ENCODE measurements around the gene CXCR2.
A peak's percentile ranks its signal among the peaks of the same experiment; 100 is the strongest.
"Not testable (repeated sequence)": the region's sequence is repeated elsewhere in the genome, so short reads cannot be mapped to it uniquely, and the experiment has no call there.

The CXCR2 gene

GRCh38 chr2:218130822-218131221 is 5.0 kb downstream of the CXCR2 start:
- FAIRE-seq = no peak

DNA sequence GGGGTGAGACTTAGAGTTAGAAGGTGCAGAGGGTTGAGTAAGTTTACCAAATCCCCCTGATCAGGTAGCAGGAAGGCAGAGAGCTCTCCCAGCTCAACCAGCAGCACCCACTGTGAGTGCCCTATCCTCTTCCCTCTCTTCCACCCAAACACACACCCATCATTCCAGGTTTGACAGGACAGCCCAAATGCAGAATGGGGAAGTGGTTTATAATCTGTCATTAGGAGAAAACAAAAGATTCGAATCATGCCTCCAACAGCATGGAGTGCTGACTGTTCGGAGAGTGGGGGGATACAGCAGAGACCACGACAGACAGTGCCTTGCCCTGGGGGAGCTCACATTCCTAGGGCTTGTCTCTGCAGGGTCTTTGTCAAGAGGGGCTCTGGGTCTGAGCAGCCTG is 11.7 kb downstream of the CXCR2 start:
- no peak for FAIRE-seq

DNA sequence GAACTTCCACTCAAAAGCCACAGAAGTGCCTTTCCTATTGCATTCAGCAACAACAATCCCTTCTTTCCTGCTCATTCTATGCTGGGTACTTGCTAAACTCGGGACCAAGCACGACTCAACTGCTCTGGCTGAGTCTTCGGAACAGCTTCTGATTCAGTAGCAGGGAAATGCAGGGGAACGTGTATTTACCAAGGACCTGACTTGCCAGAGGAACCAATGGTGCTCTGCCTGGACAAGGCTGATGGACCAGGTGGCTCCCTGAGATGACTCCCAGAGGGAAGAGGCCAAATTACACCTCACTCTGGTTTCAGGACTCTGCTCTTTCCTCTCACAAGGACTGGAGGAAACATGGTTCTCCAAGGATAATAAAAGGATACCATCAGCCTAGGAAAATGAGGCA is 12.2 kb downstream of the CXCR2 start:
- FAIRE-seq = no peak

GRCh38 chr2:218145124-218145523 is 19.3 kb downstream of the CXCR2 start:
- FAIRE-seq = no peak

DNA sequence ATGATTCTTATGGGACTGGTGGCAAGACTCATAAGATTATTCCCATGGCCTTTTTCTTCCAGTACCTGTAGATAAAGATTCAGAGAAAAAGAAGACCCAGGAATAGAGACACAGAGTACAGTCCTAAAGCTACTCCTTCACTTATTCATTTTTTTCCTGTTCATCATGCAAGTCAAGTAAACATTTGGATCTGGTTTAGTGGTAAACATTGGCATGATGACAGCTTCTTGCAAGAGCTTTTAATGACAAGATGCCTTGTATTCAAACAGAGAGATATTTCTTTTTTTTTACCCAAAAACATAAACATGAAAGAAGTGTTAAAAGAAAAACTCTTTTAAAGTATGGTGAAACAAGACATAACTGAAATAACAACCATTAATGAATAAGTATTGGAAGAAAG is 20.2 kb downstream of the CXCR2 start:
- FAIRE-seq = no peak

DNA sequence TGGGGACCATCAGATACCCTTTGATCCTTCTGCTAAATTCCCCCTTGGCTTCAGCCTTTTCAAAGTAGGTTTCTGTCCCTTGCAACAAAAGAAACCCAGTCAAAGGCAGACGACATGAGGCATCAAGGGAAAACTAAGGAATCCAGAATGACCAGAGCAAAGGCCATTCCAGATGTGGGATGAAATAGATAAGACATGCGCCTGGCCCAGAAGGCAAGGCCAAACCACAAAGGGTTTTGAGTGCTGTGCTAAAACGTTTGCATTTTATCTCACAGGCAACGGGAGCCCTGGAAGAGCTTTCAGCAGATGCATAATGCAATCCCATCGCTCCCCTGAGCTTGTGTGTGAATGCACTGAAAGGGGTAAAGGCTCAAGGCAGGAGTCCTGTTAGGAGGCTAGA is 23.3 kb downstream of the CXCR2 start:
- FAIRE-seq = no peak

DNA sequence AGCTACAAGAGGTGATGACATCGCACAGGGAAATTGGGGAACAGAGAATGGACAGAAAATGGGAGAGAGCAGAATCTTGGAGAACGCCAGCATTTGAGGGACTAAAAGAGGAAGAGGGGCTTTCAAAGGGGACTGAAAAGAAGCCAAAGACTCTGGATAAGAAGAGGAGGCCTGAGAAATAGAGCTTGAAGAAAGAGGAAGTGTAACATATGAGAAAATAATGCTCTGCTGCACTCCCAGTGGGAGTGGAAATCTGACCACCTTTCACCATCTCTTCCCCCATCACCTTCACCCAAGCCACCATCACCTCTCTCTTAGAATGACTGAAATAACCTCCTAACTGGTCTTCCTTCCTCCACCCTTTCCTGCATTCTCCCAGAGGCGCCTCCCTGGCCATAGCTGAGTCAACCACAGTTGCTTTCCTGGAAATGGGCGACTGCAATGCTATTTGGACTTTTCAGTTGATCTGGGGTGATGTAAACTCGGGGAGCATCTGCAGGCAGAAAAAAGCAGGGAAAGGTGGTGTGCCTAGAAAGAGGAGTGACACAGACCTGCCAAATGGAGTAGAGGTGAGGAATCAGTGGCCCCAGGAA is 24.1 kb downstream of the CXCR2 start:
- no peak for FAIRE-seq

DNA sequence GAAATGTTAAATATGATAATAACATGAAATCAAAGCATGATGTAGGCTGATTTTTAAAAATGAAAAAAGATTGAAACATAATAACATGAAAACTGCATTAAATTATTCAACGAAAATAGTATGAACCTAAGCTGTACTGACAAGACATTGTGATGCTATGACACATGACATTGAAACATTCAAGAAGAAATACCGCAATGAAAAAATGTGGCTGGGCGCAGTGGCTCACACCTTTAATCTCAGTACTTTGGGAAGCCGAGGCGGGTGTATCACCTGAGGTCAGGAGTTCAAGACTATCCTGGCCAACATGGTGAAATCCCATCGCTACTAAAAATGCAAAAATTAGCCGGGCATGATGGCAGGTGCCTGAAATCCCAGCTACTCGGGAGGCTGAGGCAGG is 26.3 kb downstream of the CXCR2 start:
- FAIRE-seq = no peak

DNA sequence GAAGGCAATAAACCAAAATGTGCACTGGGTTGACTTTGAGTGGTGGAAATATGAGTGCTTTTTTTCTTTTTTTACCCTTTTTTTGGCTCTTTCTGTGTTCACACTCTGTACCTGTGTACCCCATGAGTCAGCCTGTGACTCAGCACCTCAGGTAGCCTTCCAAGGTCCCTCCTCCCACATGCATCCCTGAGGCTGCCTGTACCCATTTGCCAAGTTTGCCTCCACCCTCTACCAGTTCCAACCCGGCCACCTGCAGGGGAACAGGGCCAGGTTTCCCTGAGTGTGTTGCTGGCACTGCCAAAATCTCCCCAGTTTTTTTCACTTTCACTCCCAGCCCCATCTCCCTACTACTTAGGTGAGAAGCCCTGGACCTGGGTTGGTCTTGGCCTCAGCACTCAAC is 26.9 kb downstream of the CXCR2 start:
- FAIRE-seq = no peak

DNA sequence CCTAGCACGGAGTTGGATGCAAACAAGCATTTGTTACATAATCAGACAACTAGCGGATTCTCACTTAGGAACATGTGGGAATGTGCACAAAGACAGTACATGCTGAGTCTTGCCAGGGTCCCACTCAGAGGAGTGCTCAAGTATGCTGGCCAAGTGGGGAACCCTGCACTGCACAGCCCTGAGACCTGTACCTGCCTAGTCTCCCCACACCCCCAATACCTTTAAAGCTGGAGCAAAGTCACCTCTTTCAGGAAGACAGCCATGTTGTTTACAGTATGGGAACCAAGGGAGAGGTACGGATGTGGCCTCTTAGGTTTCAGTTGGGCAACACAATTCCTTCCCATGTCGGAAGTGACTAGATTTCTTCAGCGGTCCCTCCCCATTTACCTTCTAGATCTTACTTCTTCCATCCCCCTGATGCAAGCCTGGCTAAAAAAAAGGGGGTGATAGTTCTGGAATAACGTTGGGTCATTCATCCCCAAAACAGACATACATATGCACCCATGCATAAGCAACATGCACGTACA is 30.2 kb downstream of the CXCR2 start:
- no peak for FAIRE-seq

GRCh38 chr2:218161644-218162043 is 35.8 kb downstream of the CXCR2 start:
- FAIRE-seq = no peak

- FAIRE-seq = no peak
Measured at GRCh38 chr2:218162814-218163213, 37.0 kb downstream of the CXCR2 start.

GRCh38 chr2:218166791-218167190 is 41.0 kb downstream of the CXCR2 start, which contains the start of gene CXCR1:
TSS of gene CXCR1 (minus strand) at chr2:218166962. CDS start at chr2:218165211, 1,751 bp downstream.
- FAIRE-seq = no peak

GRCh38 chr2:218168016-218168415 is 42.2 kb downstream of the CXCR2 start:
- no peak for FAIRE-seq

GRCh38 chr2:218168635-218169462 is 43.0 kb downstream of the CXCR2 start:
- no peak for FAIRE-seq

GRCh38 chr2:218169757-218170546 is 44.1 kb downstream of the CXCR2 start:
- FAIRE-seq = no peak

DNA sequence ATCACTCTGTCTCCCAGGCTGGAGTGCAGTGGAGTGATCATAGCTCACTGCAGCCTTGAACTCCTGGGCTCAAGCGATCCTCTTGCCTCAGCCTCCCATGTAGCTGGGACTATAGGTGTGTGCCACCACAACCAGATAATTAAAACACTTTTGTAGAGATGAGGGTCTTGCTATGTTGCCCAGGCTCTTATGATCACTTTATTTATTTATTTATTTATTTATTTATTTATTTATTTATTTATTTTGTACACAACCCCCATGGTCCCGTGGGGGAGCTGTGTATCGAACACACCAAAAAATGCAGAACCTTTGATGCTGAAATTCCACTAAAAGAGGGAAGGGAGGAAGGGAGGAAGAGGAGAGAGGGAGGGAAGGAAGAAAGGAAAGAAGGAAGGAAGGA is 45.9 kb downstream of the CXCR2 start:
- not testable (repeated sequence) for FAIRE-seq

DNA sequence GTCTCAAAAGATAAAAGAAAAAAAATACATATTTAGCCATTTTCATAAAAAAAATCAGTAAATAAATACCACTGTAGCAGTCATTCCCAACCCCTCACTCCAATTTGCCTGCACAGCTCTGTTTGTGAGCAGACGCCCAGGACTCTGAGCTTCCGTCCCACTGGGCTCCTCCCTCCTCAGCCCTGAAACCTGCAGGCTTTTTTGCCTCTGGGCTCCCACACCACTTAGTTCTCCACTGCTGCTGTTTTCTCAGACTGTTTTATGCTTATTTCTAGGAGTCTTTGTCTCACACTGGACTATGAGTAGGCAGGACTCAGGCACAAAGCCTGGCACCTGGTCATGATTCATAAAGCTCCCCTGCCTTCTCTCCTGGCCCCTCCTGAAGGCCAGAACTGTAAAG is 47.0 kb downstream of the CXCR2 start:
- FAIRE-seq = no peak

DNA sequence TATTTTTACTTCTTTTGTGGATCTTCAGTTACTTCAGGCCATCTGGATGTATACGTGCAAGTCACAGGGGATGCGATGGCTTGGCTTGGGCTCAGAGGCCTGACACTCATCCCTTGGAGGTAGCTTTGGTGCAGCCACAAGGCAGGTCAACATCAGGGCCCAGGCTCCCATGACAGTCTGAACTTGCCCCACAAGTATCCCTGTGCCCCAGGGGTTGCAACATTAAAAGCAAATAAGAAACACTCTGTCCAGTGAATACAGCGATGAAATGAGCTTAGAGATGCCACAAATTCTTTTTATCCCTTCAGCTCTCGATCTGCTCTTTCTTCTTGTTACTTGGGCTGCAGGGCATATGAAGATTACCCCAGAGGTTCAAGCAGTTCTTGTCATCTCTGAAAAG is 54.0 kb downstream of the CXCR2 start:
- FAIRE-seq = no peak

DNA sequence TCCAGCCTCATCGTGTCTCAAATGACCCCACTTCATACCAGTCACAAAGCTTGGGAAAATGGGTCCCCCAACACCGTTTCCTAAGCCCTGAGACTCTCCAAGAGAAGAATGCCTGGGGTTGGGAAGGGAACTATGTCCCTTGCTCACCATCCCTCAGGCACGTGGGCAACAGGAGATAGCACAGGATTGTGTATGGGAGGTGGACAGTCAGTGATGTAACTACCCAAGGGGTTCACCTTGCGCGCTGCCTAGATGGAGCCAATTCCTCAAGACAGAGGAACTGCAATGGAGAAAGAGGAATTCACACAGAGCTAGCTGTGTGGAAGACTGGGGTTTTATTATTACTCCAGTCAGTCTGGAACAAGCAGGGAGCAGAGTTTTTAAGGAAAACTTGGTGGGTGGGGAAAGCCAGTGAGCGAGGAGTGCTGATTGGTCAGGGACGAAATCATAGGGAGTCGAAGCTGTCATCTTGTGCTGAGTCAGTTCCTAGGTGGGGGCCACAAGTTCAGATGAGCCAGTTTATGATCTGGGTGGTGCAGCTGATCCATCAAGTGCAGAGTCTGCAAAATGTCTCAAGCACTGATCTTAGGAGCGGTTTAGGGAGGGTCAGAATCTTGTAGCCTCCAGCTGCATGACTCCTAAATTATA is 54.8 kb downstream of the CXCR2 start:
- FAIRE-seq = peak; percentile 55

- FAIRE-seq = no peak
Measured at GRCh38 chr2:218184331-218184730, 58.5 kb downstream of the CXCR2 start.

GRCh38 chr2:218186355-218186766 is 60.5 kb downstream of the CXCR2 start:
- FAIRE-seq = no peak
